Type B pancreatic cell (in vitro differentiated cells): ENCODE measurements around the gene OTUD3. TPM values are rescaled to one million over a fixed set of nuclear protein-coding genes. Genes with fewer than 3 reads are reported as not detected.

ENCODE experiments used
- DNase-seq: peaks from one replicate; pipeline ENCODE4 v3.0.0; 2021; ENCODE audit warnings: mixed read lengths; ENCODE audit not compliant: unreplicated experiment; ENCODE audit errors: extremely low spot score
- H3K27ac Mint-ChIP-seq: 2 replicates; pipeline ENCODE4 v1.8.0; 2021; ENCODE audit warnings: mild to moderate bottlenecking, mixed read lengths
- H3K27me3 Mint-ChIP-seq: 2 replicates; pipeline ENCODE4 v1.8.0; 2021; ENCODE audit warnings: mixed read lengths
- H3K36me3 Mint-ChIP-seq: 2 replicates; pipeline ENCODE4 v1.8.0; 2021; ENCODE audit warnings: mixed read lengths
- H3K4me1 Mint-ChIP-seq: one replicate; pipeline ENCODE4 v1.8.0; 2021; ENCODE audit warnings: mixed read lengths; ENCODE audit not compliant: unreplicated experiment
- H3K4me3 Mint-ChIP-seq: 2 replicates; pipeline ENCODE4 v1.8.0; 2021; ENCODE audit warnings: mild to moderate bottlenecking, mixed read lengths
- H3K9me3 Mint-ChIP-seq: 2 replicates; pipeline ENCODE4 v1.8.0; 2021; ENCODE audit warnings: mixed read lengths
- CTCF ChIP-seq: fragments of 200-600 bp; sonication (generic); conservative IDR thresholded peaks from 2 replicates; pipeline ENCODE4 v1.5.0; 2021; ENCODE audit warnings: antibody characterized with exemption, mild to moderate bottlenecking
- total RNA-seq: library from RNA; stranded (reverse); gene quantifications from 2 replicates; pipeline ENCODE4 v1.2.1, GENCODE V29; 2021; ENCODE audit warnings: low replicate concordance

Gene OTUD3
- total RNA-seq, 1 donor from 2014 or later = 23.1 TPM

GRCh38 chr1:19938472-19938871, 56.3 kb downstream of the OTUD3 start:
- no peaks in the 10 kb centered on the region for H3K36me3 Mint-ChIP-seq
- TF ChIP-seq CTCF = no peak
- no peaks in the 10 kb centered on the region for H3K4me1 Mint-ChIP-seq
- peaks cover 3% of the 10 kb centered on the region for H3K9me3 Mint-ChIP-seq
- no peak overlapping the region for H3K27ac Mint-ChIP-seq
- H3K4me3 Mint-ChIP-seq = no peak overlapping the region
- H3K27me3 Mint-ChIP-seq = no peaks in the 10 kb centered on the region
- DNase-seq = no peak

GRCh38 chr1:19940486-19941205, 58.5 kb downstream of the OTUD3 start:
- peak overlapping the region; percentile 29 for H3K27ac Mint-ChIP-seq
- H3K4me3 Mint-ChIP-seq = no peak overlapping the region
- H3K27me3 Mint-ChIP-seq = no peaks in the 10 kb centered on the region
- DNase-seq = no peak
- peaks cover 3% of the 10 kb centered on the region for H3K9me3 Mint-ChIP-seq
- no peaks in the 10 kb centered on the region for H3K36me3 Mint-ChIP-seq
- H3K4me1 Mint-ChIP-seq = no peaks in the 10 kb centered on the region
- TF ChIP-seq CTCF = no peak

GRCh38 chr1:19941206-19941568, 59.0 kb downstream of the OTUD3 start:
- no peak for TF ChIP-seq CTCF
- no peak overlapping the region for H3K4me3 Mint-ChIP-seq

GRCh38 chr1:19942088-19942487, 59.9 kb downstream of the OTUD3 start:
- no peak for TF ChIP-seq CTCF
- Mint-ChIP-seq H3K4me3 (no peak overlapping the region), H3K36me3 (no peaks in the 10 kb centered on the region), H3K27me3 (peaks cover 11% of the 10 kb centered on the region), H3K4me1 (no peaks in the 10 kb centered on the region), H3K27ac (no peak overlapping the region), H3K9me3 (peaks cover 3% of the 10 kb centered on the region)
- no peak for DNase-seq

More at GRCh38 chr1:19941206-19941568, 59.0 kb downstream of the OTUD3 start:
- peaks cover 3% of the 10 kb centered on the region for H3K9me3 Mint-ChIP-seq
- no peak overlapping the region for H3K27ac Mint-ChIP-seq
- DNase-seq = no peak
- no peaks in the 10 kb centered on the region for H3K36me3 Mint-ChIP-seq
- no peaks in the 10 kb centered on the region for H3K4me1 Mint-ChIP-seq
- peaks cover 3% of the 10 kb centered on the region for H3K27me3 Mint-ChIP-seq

- H3K36me3 Mint-ChIP-seq = no peaks in the 10 kb centered on the region
- DNase-seq = no peak
- H3K4me1 Mint-ChIP-seq = no peaks in the 10 kb centered on the region
- H3K27ac Mint-ChIP-seq = no peak overlapping the region
- no peak overlapping the region for H3K4me3 Mint-ChIP-seq
- TF ChIP-seq CTCF = no peak
- H3K27me3 Mint-ChIP-seq = peaks cover 11% of the 10 kb centered on the region
- H3K9me3 Mint-ChIP-seq = peaks cover 2% of the 10 kb centered on the region
Measured at GRCh38 chr1:19942657-19943056, 60.5 kb downstream of the OTUD3 start.

- no peaks in the 10 kb centered on the region for H3K9me3 Mint-ChIP-seq
- DNase-seq = no peak
- H3K36me3 Mint-ChIP-seq = no peaks in the 10 kb centered on the region
- H3K27me3 Mint-ChIP-seq = peaks cover 18% of the 10 kb centered on the region
- H3K4me3 Mint-ChIP-seq = no peak overlapping the region
- no peak overlapping the region for H3K27ac Mint-ChIP-seq
- TF ChIP-seq CTCF = no peak
- H3K4me1 Mint-ChIP-seq = no peaks in the 10 kb centered on the region
Measured at GRCh38 chr1:19945914-19946313, 63.7 kb downstream of the OTUD3 start.
